GM12878 (cell line): ENCODE measurements around the gene SZRD1. TPM values are rescaled to one million over a fixed set of nuclear protein-coding genes. Genes with fewer than 3 reads are reported as not detected.

Source experiments
- ASH2L ChIP-seq: fragments of 300-600, 200-600 bp; sonication (generic); IDR thresholded peaks from 2 replicates; pipeline ENCODE4 v1.6.1; 2017; ENCODE audit warnings: low read depth, mild to moderate bottlenecking, borderline replicate concordance
- CREM ChIP-seq: IDR thresholded peaks from 2 replicates; pipeline ENCODE4 v1.6.1; 2014; ENCODE audit warnings: antibody characterized with exemption, low read depth
- FOS ChIP-seq: IDR thresholded peaks from 3 replicates; pipeline ENCODE4 v1.6.1; 2011; ENCODE audit warnings: borderline replicate concordance; ENCODE audit not compliant: insufficient read length; ENCODE audit errors: extremely low read depth
- IRF4 ChIP-seq: IDR thresholded peaks from 2 replicates; pipeline ENCODE4 v1.6.1; 2011; ENCODE audit warnings: low read depth, low read length
- NFYA ChIP-seq: IDR thresholded peaks from 2 replicates; pipeline ENCODE4 v1.6.1; 2011; ENCODE audit warnings: low read depth, mild to moderate bottlenecking, low read length, improper control_type of control experiment, borderline replicate concordance
- RAD21 ChIP-seq: IDR thresholded peaks from 2 replicates; pipeline ENCODE4 v1.6.1; 2011; ENCODE audit warnings: mild to moderate bottlenecking, low read depth, low read length, moderate library complexity; ENCODE audit not compliant: insufficient read depth
- RELA ChIP-seq: fragments of 450-650 bp; IDR thresholded peaks from 2 replicates; pipeline ENCODE4 v1.8.0; 2014; ENCODE audit warnings: borderline replicate concordance; ENCODE audit not compliant: partially characterized antibody
- SIX5 ChIP-seq: IDR thresholded peaks from 2 replicates; pipeline ENCODE4 v1.6.1; 2011; ENCODE audit warnings: mild to moderate bottlenecking, low read depth, low read length, moderate library complexity; ENCODE audit not compliant: severe bottlenecking
- STAT3 ChIP-seq: IDR thresholded peaks from 2 replicates; pipeline ENCODE4 v1.6.1; 2011; ENCODE audit warnings: low read depth, low read length, improper control_type of control experiment
- TCF12 ChIP-seq: IDR thresholded peaks from 2 replicates; pipeline ENCODE4 v1.6.1; 2011; ENCODE audit warnings: low read depth, mild to moderate bottlenecking, low read length
- ZBTB4 ChIP-seq: fragments of 450-650 bp; formaldehyde crosslinking; IDR thresholded peaks from 2 replicates; pipeline ENCODE4 v1.4.0; 2022; ENCODE audit warnings: mild to moderate bottlenecking, moderate library complexity
- ZNF592 ChIP-seq: fragments of 450-650 bp; IDR thresholded peaks from 2 replicates; pipeline ENCODE4 v1.6.1; 2017; ENCODE audit warnings: mild to moderate bottlenecking, moderate library complexity
- polyA plus RNA-seq, 11 experiments: library from polyadenylated mRNA; depleted of rRNA in 4 of 11; unstranded in 6 of 11; stranded (reverse) in 5 of 11; fragments of >200 nt; fragmentation: Nextera tagmentation in 4 of 11; fragmentation: Illumina TruSeq in 1 of 11; extraction: Ambion mirVana in 4 of 11; extraction: Trizol in 1 of 11; gene quantifications; 1 replicate in 1 of 11; 2 replicates in 10 of 11; pipeline versions ENCODE4 v1.2.1 to v1.2.3, GENCODE V29; 2011 to 2016; ENCODE audit warnings: inconsistent platforms in 2 of 11, missing spikeins in 2 of 11, low read depth in 1 of 11
- total RNA-seq, 4 experiments: library from RNA; depleted of rRNA in 3 of 4; stranded (reverse); fragments of >200 nt in 3 of 4; fragmentation: Illumina TruSeq in 1 of 4; extraction: Trizol in 1 of 4; gene quantifications; 2 replicates each; pipeline versions ENCODE4 v1.2.1 to v1.2.3, GENCODE V29; 2013 to 2021
- TF ChIP-seq, protein P1 (sequence below): fragments of 450-650 bp; IDR thresholded peaks from 2 replicates; pipeline ENCODE4 v1.6.1; 2018; ENCODE audit warnings: borderline replicate concordance, mild to moderate bottlenecking; ENCODE audit not compliant: partially characterized antibody

SZRD1 gene
- total and polyA plus RNA-seq, 10 of the 15 experiments (the other 5 are each of a cell fraction or from before 2014, with no cell fraction given): 5.6 to 213 (median 113) TPM

DNA sequence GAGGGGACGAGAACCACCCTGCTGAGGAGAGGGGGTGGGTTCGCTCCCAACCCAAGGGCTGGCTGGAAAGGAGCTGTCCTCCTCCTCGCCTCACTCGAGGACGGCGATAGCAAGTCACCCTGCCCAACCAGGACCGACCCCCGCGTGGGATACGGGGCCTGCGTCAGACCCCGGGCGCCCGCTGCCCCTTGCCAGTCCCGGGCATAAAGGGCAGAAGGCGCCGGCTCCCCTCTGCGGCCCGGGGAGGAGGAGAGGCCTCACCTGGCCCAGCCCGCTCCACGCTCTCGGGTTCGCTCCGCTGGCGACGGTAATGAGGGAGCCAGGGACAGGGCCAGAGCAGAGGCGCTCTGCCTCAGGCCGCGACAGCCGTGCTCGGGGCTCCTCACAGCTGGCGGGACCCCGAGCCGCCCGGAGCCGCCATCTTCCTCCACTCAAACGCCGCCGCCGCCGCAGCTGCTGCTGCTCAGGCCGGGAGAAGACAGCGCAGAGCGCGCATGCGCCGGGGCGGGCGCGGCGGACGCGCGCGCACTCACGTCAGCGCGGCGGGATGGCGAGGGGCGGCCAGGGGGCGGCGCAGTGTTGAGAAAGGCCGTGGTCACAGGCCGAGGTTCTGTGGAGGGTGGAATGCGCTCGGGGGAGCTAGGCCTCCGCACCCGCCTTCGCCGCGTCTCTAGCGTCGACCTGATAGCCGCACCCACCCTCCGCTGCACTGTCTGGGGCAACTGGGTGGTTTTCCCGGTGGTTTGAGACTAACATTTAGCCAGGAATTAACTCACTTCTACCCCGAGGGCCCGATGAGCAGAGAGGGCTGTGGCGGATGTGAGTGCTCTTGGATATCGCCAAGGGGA is 14.8 kb upstream of the SZRD1 start, which contains the start of gene FBXO42 (continued):
- TF ChIP-seq ZBTB4 (no peak), RAD21 (no peak), ZNF592 (peak; percentile 76), FOS (no peak), ASH2L (peak; percentile 27; the same call in 1 of the 2 replicates), TCF12 (peak; percentile 81), RELA (no peak), CREM (peak; percentile 64; the same call in 1 of the 2 replicates), STAT3 (no peak), SIX5 (no peak), IRF4 (no peak), NFYA (no peak)
- TF ChIP-seq, protein P1, sequence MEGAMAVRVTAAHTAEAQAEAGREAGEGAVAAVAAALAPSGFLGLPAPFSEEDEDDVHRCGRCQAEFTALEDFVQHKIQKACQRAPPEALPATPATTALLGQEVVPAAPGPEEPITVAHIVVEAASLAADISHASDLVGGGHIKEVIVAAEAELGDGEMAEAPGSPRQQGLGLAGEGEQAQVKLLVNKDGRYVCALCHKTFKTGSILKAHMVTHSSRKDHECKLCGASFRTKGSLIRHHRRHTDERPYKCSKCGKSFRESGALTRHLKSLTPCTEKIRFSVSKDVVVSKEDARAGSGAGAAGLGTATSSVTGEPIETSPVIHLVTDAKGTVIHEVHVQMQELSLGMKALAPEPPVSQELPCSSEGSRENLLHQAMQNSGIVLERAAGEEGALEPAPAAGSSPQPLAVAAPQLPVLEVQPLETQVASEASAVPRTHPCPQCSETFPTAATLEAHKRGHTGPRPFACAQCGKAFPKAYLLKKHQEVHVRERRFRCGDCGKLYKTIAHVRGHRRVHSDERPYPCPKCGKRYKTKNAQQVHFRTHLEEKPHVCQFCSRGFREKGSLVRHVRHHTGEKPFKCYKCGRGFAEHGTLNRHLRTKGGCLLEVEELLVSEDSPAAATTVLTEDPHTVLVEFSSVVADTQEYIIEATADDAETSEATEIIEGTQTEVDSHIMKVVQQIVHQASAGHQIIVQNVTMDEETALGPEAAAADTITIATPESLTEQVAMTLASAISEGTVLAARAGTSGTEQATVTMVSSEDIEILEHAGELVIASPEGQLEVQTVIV: no peak
